M059J (cell line): ENCODE results near the gene NUS1. TPM values are rescaled to one million over a fixed set of nuclear protein-coding genes. Genes with fewer than 3 reads are reported as not detected.
A peak's percentile ranks its signal among the peaks of the same experiment; 100 is the strongest.
"Not testable (repeated sequence)": the region's sequence is repeated elsewhere in the genome, so short reads cannot be mapped to it uniquely, and the experiment has no call there.

Experiments used
- DNase-seq: peaks from one replicate; pipeline ENCODE4 v3.0.0-alpha.2; 2012; ENCODE audit warnings: low read depth
- total RNA-seq: library from RNA; depleted of rRNA; stranded (reverse); fragments of >200 nt; shearing (Covaris generic); gene quantifications from 2 replicates; pipeline ENCODE4 v1.2.3, GENCODE V29; 2014; rRNA removed

Gene NUS1
- total RNA-seq, 1 experiment from 2014 or later, result 18.8 TPM

DNA sequence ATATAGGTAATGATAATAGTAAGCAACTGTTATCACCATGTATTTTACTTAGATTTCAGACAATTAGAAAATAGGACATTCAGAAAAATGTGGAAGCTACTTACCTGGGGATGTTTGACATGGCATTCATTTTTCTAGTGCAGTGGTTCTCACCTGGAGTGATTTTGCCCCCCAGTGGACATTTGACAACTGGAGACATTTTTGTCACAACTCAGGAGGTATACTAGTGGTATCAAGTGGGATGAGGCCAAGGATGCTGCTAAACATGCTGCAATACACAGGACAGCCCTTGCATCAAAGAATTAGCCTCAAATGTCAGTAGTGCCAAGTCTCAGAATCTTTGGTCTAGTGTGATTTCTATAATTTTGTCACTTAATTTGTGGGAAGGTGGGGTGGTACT is 36.1 kb downstream of the NUS1 start:
- DNase-seq, result peak; percentile 7

GRCh38 chr6:117718895-117719294 is 43.6 kb downstream of the NUS1 start:
- DNase-seq, result no peak

DNA sequence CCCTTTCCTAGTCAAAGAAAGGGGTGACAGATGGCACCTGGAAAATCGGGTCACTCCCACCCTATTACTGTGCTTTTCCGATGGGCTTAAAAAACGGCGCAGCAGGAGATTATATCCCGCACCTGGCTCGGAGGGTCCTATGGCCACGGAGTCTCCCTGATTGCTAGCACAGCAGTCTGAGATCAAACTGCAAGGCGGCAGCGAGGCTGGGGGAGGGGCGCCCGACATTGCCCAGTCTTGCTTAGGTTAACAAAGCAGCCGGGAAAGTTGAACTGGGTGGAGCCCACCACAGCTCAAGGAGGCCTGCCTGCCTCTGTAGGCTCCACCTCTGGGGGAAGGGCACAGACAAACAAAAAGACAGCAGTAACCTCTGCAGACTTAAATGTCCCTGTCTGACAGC is 46.3 kb downstream of the NUS1 start:
- DNase-seq, result not testable (repeated sequence)

GRCh38 chr6:117728626-117729025 is 53.4 kb downstream of the NUS1 start:
- DNase-seq, result no peak

DNA sequence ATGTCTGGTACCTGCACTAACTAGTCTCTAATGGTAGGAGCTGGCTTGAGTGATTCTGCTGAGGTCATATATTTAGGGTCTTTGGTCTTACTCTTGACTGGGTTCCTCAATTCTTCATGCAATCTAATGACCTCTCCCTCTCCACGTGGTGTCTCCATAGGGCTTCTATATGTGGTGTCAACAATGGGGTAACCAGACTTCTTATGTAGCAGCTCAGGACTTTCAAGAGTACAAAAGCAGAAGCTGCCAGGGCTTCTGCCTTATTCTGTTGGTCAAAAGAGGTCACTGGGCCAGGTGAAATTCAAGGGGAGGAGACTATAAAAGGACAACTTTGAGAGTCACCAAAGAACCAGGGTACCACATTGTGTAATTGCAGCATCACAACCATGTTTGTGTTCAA is 54.3 kb downstream of the NUS1 start:
- DNase-seq, result no peak

DNA sequence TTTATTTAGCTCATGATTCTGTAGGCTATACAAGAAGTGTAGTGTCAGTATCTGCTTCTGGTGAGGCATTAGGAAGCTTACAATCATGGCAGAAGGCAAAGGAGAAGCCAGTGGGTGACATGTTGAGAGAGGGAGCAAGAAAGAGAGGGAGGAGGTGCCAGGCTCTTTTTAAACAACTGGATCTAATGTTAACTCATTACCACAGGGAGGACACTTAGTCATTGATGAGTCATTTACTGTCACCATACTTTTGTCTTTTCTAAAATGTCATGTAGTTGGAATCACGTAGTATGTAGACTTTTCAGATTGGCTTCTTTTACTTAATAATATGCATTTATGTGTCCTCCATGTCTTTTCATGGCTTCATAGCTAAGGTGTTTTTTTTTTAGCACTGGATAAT is 58.1 kb downstream of the NUS1 start:
- peak; percentile 18 for DNase-seq

GRCh38 chr6:117739869-117740268 is 64.6 kb downstream of the NUS1 start:
- DNase-seq, result no peak

- DNase-seq, result no peak
These were observed 65.3 kb downstream of the NUS1 start for GRCh38 chr6:117740605-117741004.

- DNase-seq, result not testable (repeated sequence)
These were observed 75.4 kb downstream of the NUS1 start for GRCh38 chr6:117750675-117751074.

Other genes starting within 250 kb of the NUS1 start
- gene ROS1, start 249.5 kb upstream of the NUS1 start, total RNA-seq, result 2.3 and 5.2 TPM in 2 replicates
- gene DCBLD1, start 192.8 kb upstream of the NUS1 start, total RNA-seq, result 39.3 and 51.6 TPM in 2 replicates
- 23.0 and 37.7 TPM in 2 replicates for gene GOPC, start 73.0 kb upstream of the NUS1 start, total RNA-seq
- gene SLC35F1, start 231.8 kb downstream of the NUS1 start, total RNA-seq, result 0.02 TPM in 1 of 2 replicates, not detected in the other